ENCODE data around the gene MAML3. TPM values are rescaled to one million over a fixed set of nuclear protein-coding genes. Genes with fewer than 3 reads are reported as not detected.

The MAML3 gene
- total RNA-seq, 1 donor from 2014 or later, result 2.7 TPM

- Histone ChIP-seq H3K4me3 (ENCODE audit: low read depth, low read length) (no peak overlapping the region), H3K27me3 (ENCODE audit: control insufficient read depth, insufficient read depth, low read length) (no peaks in the 10 kb centered on the region), H3K36me3 (ENCODE audit: control insufficient read depth, insufficient read depth, low read length) (no peaks in the 10 kb centered on the region)
- DNase-seq (ENCODE audit: low read depth), result no peak
- no peak for TF ChIP-seq CTCF (IDR thresholded peaks at IDR 0.05; ENCODE audit: insufficient read depth, low read length, poor library complexity, severe bottlenecking)
Measured at GRCh38 chr4:140176735-140177134, 22.8 kb upstream of the MAML3 start.

- DNase-seq (ENCODE audit: low read depth), result no peak
- TF ChIP-seq CTCF (IDR thresholded peaks at IDR 0.05; ENCODE audit: insufficient read depth, low read length, poor library complexity, severe bottlenecking), result no peak
Measured at GRCh38 chr4:140174543-140174942, 20.6 kb upstream of the MAML3 start.

GRCh38 chr4:140172960-140173359 lies 19.0 kb upstream of the MAML3 start:
- TF ChIP-seq CTCF (IDR thresholded peaks at IDR 0.05; ENCODE audit: insufficient read depth, low read length, poor library complexity, severe bottlenecking), result no peak

More at GRCh38 chr4:140174543-140174942, 20.6 kb upstream of the MAML3 start:
- Histone ChIP-seq H3K36me3 (ENCODE audit: control insufficient read depth, insufficient read depth, low read length) (no peaks in the 10 kb centered on the region), H3K27me3 (ENCODE audit: control insufficient read depth, insufficient read depth, low read length) (no peaks in the 10 kb centered on the region), H3K4me3 (ENCODE audit: low read depth, low read length) (no peak overlapping the region)

GRCh38 chr4:140170299-140170698 lies 16.3 kb upstream of the MAML3 start:
- DNase-seq (ENCODE audit: low read depth), result no peak
- no peak overlapping the region for H3K4me3 ChIP-seq (ENCODE audit: low read depth, low read length)
- no peaks in the 10 kb centered on the region for H3K27me3 ChIP-seq (ENCODE audit: control insufficient read depth, insufficient read depth, low read length)
- no peak for TF ChIP-seq CTCF (IDR thresholded peaks at IDR 0.05; ENCODE audit: insufficient read depth, low read length, poor library complexity, severe bottlenecking)
- H3K36me3 ChIP-seq (ENCODE audit: control insufficient read depth, insufficient read depth, low read length), result no peaks in the 10 kb centered on the region

More at GRCh38 chr4:140172960-140173359, 19.0 kb upstream of the MAML3 start:
- DNase-seq (ENCODE audit: low read depth), result no peak
- no peaks in the 10 kb centered on the region for H3K27me3 ChIP-seq (ENCODE audit: control insufficient read depth, insufficient read depth, low read length)
- H3K4me3 ChIP-seq (ENCODE audit: low read depth, low read length), result no peak overlapping the region
- H3K36me3 ChIP-seq (ENCODE audit: control insufficient read depth, insufficient read depth, low read length), result no peaks in the 10 kb centered on the region

- DNase-seq (ENCODE audit: low read depth), result no peak
- H3K4me3 ChIP-seq (ENCODE audit: low read depth, low read length), result no peak overlapping the region
- no peaks in the 10 kb centered on the region for H3K27me3 ChIP-seq (ENCODE audit: control insufficient read depth, insufficient read depth, low read length)
- no peak for TF ChIP-seq CTCF (IDR thresholded peaks at IDR 0.05; ENCODE audit: insufficient read depth, low read length, poor library complexity, severe bottlenecking)
- H3K36me3 ChIP-seq (ENCODE audit: control insufficient read depth, insufficient read depth, low read length), result no peaks in the 10 kb centered on the region
Measured at GRCh38 chr4:140168936-140169335, 15.0 kb upstream of the MAML3 start.

- H3K4me3 ChIP-seq (ENCODE audit: low read depth, low read length), result no peak overlapping the region
- TF ChIP-seq CTCF (IDR thresholded peaks at IDR 0.05; ENCODE audit: insufficient read depth, low read length, poor library complexity, severe bottlenecking), result no peak
- DNase-seq (ENCODE audit: low read depth), result no peak
- no peaks in the 10 kb centered on the region for H3K36me3 ChIP-seq (ENCODE audit: control insufficient read depth, insufficient read depth, low read length)
- no peaks in the 10 kb centered on the region for H3K27me3 ChIP-seq (ENCODE audit: control insufficient read depth, insufficient read depth, low read length)
Measured at GRCh38 chr4:140168474-140168873, 14.5 kb upstream of the MAML3 start.

Measured in kidney epithelial cell (primary cell).